Neural progenitor cell (in vitro differentiated cells): ENCODE results near the gene LDAH. TPM values are rescaled to one million over a fixed set of nuclear protein-coding genes. Genes with fewer than 3 reads are reported as not detected.

Experiments
- DNase-seq: peaks from one replicate; pipeline ENCODE4 v3.0.0-alpha.2; 2016; ENCODE audit warnings: low spot score
- H2AFZ ChIP-seq: fragments of 200-600 bp; sonication (generic); replicated peaks from 2 replicates; pipeline ENCODE4 v1.6.1; 2016; ENCODE audit warnings: antibody characterized with exemption
- H3F3A ChIP-seq: fragments of 200-600 bp; sonication (generic); 2 replicates; pipeline ENCODE4 v1.6.1; 2016; ENCODE audit warnings: antibody characterized with exemption, low read depth
- H3K27ac ChIP-seq: fragments of 200-600 bp; sonication (generic); 2 replicates; pipeline ENCODE4 v1.5.1; 2016; ENCODE audit warnings: mild to moderate bottlenecking
- H3K27me3 ChIP-seq: fragments of 200-600 bp; sonication (generic); 2 replicates; pipeline ENCODE4 v1.6.1; 2016; ENCODE audit warnings: mild to moderate bottlenecking, moderate library complexity
- H3K36me3 ChIP-seq: fragments of 200-600 bp; sonication (generic); 2 replicates; pipeline ENCODE4 v1.5.1; 2016
- H3K4me1 ChIP-seq: fragments of 200-600 bp; sonication (generic); 2 replicates; pipeline ENCODE4 v1.6.1; 2016; ENCODE audit warnings: mixed run types
- H3K4me2 ChIP-seq: fragments of 200-600 bp; sonication (generic); 2 replicates; pipeline ENCODE4 v1.6.1; 2016
- H3K4me3 ChIP-seq: fragments of 200-600 bp; sonication (generic); 2 replicates; pipeline ENCODE4 v1.5.1; 2016
- H3K79me2 ChIP-seq: fragments of 200-600 bp; sonication (generic); 2 replicates; pipeline ENCODE4 v1.6.1; 2016; ENCODE audit warnings: low read depth
- H3K9ac ChIP-seq: fragments of 200-600 bp; sonication (generic); 2 replicates; pipeline ENCODE4 v1.6.1; 2016
- H3K9me3 ChIP-seq: fragments of 200-600 bp; sonication (generic); 2 replicates; pipeline ENCODE4 v1.5.1; 2016; ENCODE audit warnings: low read depth
- H4K20me1 ChIP-seq: fragments of 200-600 bp; sonication (generic); 2 replicates; pipeline ENCODE4 v1.6.1; 2016; ENCODE audit warnings: low read depth
- H3K27ac Mint-ChIP-seq: 3 replicates; pipeline ENCODE4 v1.8.0; 2021; ENCODE audit warnings: mixed read lengths
- H3K27me3 Mint-ChIP-seq: 2 replicates; pipeline ENCODE4 v1.8.0; 2022; ENCODE audit warnings: low read depth, mild to moderate bottlenecking, inconsistent platforms, moderate library complexity, mixed read lengths; ENCODE audit not compliant: insufficient read depth
- H3K36me3 Mint-ChIP-seq: 3 replicates; pipeline ENCODE4 v1.8.0; 2021; ENCODE audit warnings: mixed read lengths
- H3K4me1 Mint-ChIP-seq: 3 replicates; pipeline ENCODE4 v1.8.0; 2021; ENCODE audit warnings: mixed read lengths
- H3K4me3 Mint-ChIP-seq: 3 replicates; pipeline ENCODE4 v1.8.0; 2021; ENCODE audit warnings: mild to moderate bottlenecking, moderate library complexity, mixed read lengths
- H3K9me3 Mint-ChIP-seq: 3 replicates; pipeline ENCODE4 v1.8.0; 2020; ENCODE audit warnings: mixed read lengths
- EZH2 ChIP-seq: fragments of 200-600 bp; sonication (generic); IDR thresholded peaks from 2 replicates; pipeline ENCODE4 v1.6.1; 2017; ENCODE audit warnings: antibody characterized with exemption, mild to moderate bottlenecking, moderate library complexity
- EZH2phosphoT487 ChIP-seq: fragments of 200-600 bp; sonication (generic); IDR thresholded peaks from 2 replicates; pipeline ENCODE4 v1.6.1; 2017; ENCODE audit warnings: antibody characterized with exemption
- total RNA-seq: library from RNA; depleted of rRNA; stranded (reverse); fragments of >200 nt; gene quantifications from 2 replicates; pipeline ENCODE4 v1.2.3, GENCODE V29; 2015; ENCODE audit warnings: low replicate concordance
- TF ChIP-seq, protein P1 (sequence below): fragments of 200-600 bp; sonication (generic); IDR thresholded peaks from 2 replicates; pipeline ENCODE4 v1.5.1; 2017; ENCODE audit warnings: antibody characterized with exemption, mild to moderate bottlenecking

Gene LDAH
- total RNA-seq, 1 donor from 2014 or later = 45.2 TPM

DNA sequence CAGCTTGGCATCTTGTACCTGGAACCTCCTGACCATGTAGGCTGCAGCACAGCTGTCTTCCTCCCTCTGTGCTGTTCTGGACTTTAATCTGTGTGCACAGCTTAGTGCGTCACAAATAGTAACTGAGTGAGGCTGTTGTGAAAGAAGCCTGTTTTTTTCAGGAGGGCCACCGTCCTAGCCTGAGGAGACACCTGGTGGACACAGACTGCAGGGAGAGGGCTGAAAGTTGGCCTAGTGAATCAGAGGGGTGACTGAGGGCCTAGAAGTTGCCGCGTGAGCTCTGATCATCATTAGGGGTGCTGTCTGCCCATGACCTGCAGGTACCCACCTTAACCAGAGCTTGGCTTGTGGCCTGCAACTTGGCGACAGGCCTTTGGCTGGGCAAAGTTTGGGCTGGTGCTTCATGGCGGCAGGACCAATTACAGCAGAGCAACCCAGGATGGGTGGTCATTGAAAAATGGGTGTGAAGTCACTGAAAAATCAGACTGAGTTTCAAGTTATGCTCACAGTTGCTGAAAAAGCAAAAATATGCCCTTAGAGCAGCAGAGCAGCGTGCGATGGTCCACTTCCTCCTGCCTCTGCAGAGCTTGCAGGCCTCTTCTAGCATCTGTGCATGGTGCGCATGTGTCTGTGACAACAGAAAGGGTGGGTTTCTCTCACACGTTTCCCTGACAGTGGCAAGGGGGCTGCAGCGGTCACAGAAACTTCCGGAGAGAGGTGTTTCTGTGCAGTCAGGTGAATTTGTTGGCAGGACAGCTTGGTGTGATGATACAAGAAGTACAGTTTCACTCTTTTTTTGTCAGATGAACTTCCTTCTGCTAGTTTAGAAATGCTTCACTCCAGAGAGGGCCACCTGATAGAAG, 146.3 kb downstream of the LDAH start:
- Mint-ChIP-seq H3K4me1 (peaks cover 30% of the 10 kb centered on the region), H3K9me3 (no peaks in the 10 kb centered on the region), H3K27me3 (peaks cover 32% of the 10 kb centered on the region), H3K36me3 (peaks cover 4% of the 10 kb centered on the region), H3K27ac (no peak overlapping the region), H3K4me3 (no peak overlapping the region)
- Histone ChIP-seq H3K4me1 (peaks cover 20% of the 10 kb centered on the region), H3K79me2 (no peaks in the 10 kb centered on the region), H3K9ac (no peak overlapping the region), H2AFZ (no peak overlapping the region), H3K4me3 (no peak overlapping the region), H3K27ac (no peak overlapping the region), H3F3A (peaks cover 8% of the 10 kb centered on the region), H4K20me1 (peaks cover 35% of the 10 kb centered on the region), H3K36me3 (no peaks in the 10 kb centered on the region), H3K4me2 (no peak overlapping the region), H3K27me3 (peaks cover 43% of the 10 kb centered on the region), H3K9me3 (no peaks in the 10 kb centered on the region)
- no peak for DNase-seq
- TF ChIP-seq, protein P1, sequence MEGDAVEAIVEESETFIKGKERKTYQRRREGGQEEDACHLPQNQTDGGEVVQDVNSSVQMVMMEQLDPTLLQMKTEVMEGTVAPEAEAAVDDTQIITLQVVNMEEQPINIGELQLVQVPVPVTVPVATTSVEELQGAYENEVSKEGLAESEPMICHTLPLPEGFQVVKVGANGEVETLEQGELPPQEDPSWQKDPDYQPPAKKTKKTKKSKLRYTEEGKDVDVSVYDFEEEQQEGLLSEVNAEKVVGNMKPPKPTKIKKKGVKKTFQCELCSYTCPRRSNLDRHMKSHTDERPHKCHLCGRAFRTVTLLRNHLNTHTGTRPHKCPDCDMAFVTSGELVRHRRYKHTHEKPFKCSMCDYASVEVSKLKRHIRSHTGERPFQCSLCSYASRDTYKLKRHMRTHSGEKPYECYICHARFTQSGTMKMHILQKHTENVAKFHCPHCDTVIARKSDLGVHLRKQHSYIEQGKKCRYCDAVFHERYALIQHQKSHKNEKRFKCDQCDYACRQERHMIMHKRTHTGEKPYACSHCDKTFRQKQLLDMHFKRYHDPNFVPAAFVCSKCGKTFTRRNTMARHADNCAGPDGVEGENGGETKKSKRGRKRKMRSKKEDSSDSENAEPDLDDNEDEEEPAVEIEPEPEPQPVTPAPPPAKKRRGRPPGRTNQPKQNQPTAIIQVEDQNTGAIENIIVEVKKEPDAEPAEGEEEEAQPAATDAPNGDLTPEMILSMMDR = peak; percentile 24
- TF ChIP-seq EZH2phosphoT487 (no peak), EZH2 (no peak)

DNA sequence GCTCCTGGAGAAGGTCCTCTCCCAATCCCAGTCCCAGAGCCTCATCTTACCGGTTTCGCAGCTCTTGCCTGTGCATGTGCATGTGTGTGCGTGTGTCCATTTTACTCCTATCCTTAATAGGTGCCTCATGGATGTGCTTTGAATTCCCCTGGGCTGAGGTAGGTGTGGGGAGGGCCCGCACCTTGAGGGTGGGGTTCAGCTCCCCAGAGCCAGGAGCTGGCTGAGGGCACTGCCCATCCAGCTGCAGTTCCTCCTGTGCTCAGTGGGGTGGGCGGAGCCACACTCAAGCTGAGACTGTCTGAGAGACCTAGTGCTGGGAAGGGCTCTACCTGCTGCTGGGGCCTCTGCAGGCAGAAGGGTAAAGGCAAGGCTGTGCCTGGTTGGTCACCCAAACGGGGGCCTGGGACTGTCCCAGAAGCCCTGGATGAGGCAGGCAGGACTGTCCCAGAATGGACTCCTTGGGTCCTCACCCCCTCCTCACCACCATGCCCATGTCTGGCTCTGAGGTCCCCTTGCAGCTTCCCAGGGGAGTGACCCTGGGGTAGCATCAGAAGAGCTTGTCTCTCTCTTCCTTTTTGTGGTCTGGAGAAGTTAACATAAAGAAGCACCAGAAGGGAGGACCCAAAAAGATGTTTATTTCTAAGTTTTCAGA, 147.1 kb downstream of the LDAH start:
- no peaks in the 10 kb centered on the region for H3K79me2 ChIP-seq
- H3K4me1 Mint-ChIP-seq = peaks cover 33% of the 10 kb centered on the region
- peak; percentile 51 for DNase-seq
- TF ChIP-seq EZH2phosphoT487 (no peak), EZH2 (no peak)
- TF ChIP-seq, protein P1 = no peak
- peaks cover 20% of the 10 kb centered on the region for H3K4me1 ChIP-seq
- no peaks in the 10 kb centered on the region for H3K9me3 Mint-ChIP-seq
- H3K36me3 ChIP-seq = no peaks in the 10 kb centered on the region
- peaks cover 38% of the 10 kb centered on the region for H3K27me3 Mint-ChIP-seq
- H3K4me3 ChIP-seq = no peak overlapping the region
- peaks cover 8% of the 10 kb centered on the region for H3F3A ChIP-seq
- H3K36me3 Mint-ChIP-seq = peaks cover 4% of the 10 kb centered on the region
- H3K27me3 ChIP-seq = peaks cover 51% of the 10 kb centered on the region
- H3K9me3 ChIP-seq = no peaks in the 10 kb centered on the region
- H3K27ac Mint-ChIP-seq = no peak overlapping the region
- H3K9ac ChIP-seq = no peak overlapping the region
- H2AFZ ChIP-seq = no peak overlapping the region
- no peak overlapping the region for H3K4me2 ChIP-seq
- peaks cover 42% of the 10 kb centered on the region for H4K20me1 ChIP-seq
- H3K4me3 Mint-ChIP-seq = no peak overlapping the region
- H3K27ac ChIP-seq = no peak overlapping the region

DNA sequence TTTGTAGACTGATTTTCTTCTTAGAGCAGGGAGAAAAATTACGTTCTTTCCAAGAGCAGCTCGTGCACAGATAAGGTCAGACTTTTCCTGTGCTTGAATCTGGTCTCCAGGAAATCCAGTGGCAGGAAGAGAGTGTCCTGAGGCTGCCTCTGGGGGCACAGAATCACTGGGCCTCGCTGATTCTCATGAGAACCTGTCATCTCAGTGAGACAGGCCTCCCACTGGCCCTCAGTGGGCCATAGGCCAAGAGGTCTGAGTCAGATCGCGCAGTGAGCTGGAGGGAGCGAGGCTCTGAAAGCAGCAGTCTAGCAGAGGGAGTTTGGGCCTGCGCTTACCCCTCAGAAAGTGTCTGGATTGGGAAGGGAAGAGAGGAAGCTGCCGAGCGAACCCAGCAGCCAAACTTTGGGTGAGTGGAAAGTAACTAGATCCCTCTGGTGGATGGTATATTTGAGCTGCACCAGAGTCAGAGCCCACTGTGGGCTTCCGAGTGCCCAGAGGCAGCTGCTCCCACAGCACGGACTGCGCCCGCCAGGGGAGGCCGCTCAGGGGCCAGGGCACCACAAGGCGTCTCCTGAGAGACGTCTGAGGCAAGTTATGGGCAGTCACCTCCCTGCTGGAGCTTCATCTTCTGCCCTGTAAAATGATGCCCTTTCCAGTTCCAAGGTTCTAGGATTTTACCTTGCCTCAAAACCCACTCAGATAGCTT, 147.8 kb downstream of the LDAH start:
- Mint-ChIP-seq H3K4me1 (peaks cover 33% of the 10 kb centered on the region), H3K9me3 (no peaks in the 10 kb centered on the region), H3K4me3 (no peak overlapping the region), H3K27me3 (peaks cover 41% of the 10 kb centered on the region), H3K36me3 (peaks cover 4% of the 10 kb centered on the region), H3K27ac (peak overlapping the region; percentile 59)
- no peak for DNase-seq
- Histone ChIP-seq H4K20me1 (peaks cover 49% of the 10 kb centered on the region), H3K4me2 (no peak overlapping the region), H3K79me2 (no peaks in the 10 kb centered on the region), H3K27ac (no peak overlapping the region), H2AFZ (no peak overlapping the region), H3K27me3 (peaks cover 58% of the 10 kb centered on the region), H3K4me1 (peaks cover 20% of the 10 kb centered on the region), H3F3A (peaks cover 10% of the 10 kb centered on the region), H3K9me3 (no peaks in the 10 kb centered on the region), H3K36me3 (no peaks in the 10 kb centered on the region), H3K9ac (no peak overlapping the region), H3K4me3 (no peak overlapping the region)
- TF ChIP-seq, protein P1 = no peak
- TF ChIP-seq EZH2 (no peak), EZH2phosphoT487 (no peak)
